GM11168 (cell line): Measurements from ENCODE around the gene MT1B.

ENCODE experiments used
- in situ Hi-C: fragments of 300-500 bp; cut with MboI; formaldehyde crosslinking; loops from one replicate; pipeline ENCODE4 v1.12.0; 2022; ENCODE audit warnings: low sequenced_read_pairs; ENCODE audit not compliant: unreplicated experiment

Gene MT1B

GRCh38 chr16:56651586-56651985, at the start of gene MT1B:
MT1B (plus strand) TSS chr16:56651886; CDS start chr16:56651954, 68 bp downstream.
- in situ Hi-C loops: no loop called here

- in situ Hi-C loops: no loop called here
Observed at GRCh38 chr16:56603589-56603988, 48.1 kb upstream of the MT1B start.

- in situ Hi-C loops: no loop called here
Observed at GRCh38 chr16:56604966-56605365, 46.7 kb upstream of the MT1B start.

GRCh38 chr16:56605475-56605874, 46.2 kb upstream of the MT1B start:
- in situ Hi-C loops: no loop called here

- in situ Hi-C loops: no loop called here
Observed at GRCh38 chr16:56606071-56606475, 45.6 kb upstream of the MT1B start.

- in situ Hi-C loops: no loop called here
Observed at GRCh38 chr16:56606476-56607108, 45.1 kb upstream of the MT1B start.

GRCh38 chr16:56607109-56607618, 44.5 kb upstream of the MT1B start:
- in situ Hi-C loops: no loop called here

GRCh38 chr16:56607675-56608042, 44.0 kb upstream of the MT1B start:
- in situ Hi-C loops: no loop called here

- in situ Hi-C loops: no loop called here
Observed at GRCh38 chr16:56608043-56608875, 43.4 kb upstream of the MT1B start, which contains the start of gene MT2A. MT2A (plus strand) TSS chr16:56608584; CDS start chr16:56608656, 72 bp downstream.

- in situ Hi-C loops: no loop called here
Observed at GRCh38 chr16:56608876-56609462, 42.7 kb upstream of the MT1B start.

GRCh38 chr16:56609463-56609921, 42.2 kb upstream of the MT1B start:
- in situ Hi-C loops: no loop called here

- in situ Hi-C loops: no loop called here
Observed at GRCh38 chr16:56610017-56610608, 41.6 kb upstream of the MT1B start.

- in situ Hi-C loops: no loop called here
Observed at GRCh38 chr16:56610609-56611111, 41.0 kb upstream of the MT1B start.

GRCh38 chr16:56611281-56611833, 40.3 kb upstream of the MT1B start:
- in situ Hi-C loops: no loop called here

- in situ Hi-C loops: no loop called here
Observed at GRCh38 chr16:56613706-56614105, 38.0 kb upstream of the MT1B start.

GRCh38 chr16:56614549-56614991, 37.1 kb upstream of the MT1B start:
- in situ Hi-C loops: no loop called here

- in situ Hi-C loops: no loop called here
Observed at GRCh38 chr16:56615353-56615752, 36.3 kb upstream of the MT1B start.

- in situ Hi-C loops: no loop called here
Observed at GRCh38 chr16:56616608-56617211, 35.0 kb upstream of the MT1B start.

GRCh38 chr16:56617212-56618085, 34.2 kb upstream of the MT1B start:
- in situ Hi-C loops: no loop called here
